Esophagus muscularis mucosa (tissue), 4 donors: ENCODE measurements around the gene NPBWR2. TPM values are rescaled to one million over a fixed set of nuclear protein-coding genes. Genes with fewer than 3 reads are reported as not detected.

Source experiments
- DNase-seq: peaks from one replicate; pipeline ENCODE4 v3.0.0-alpha.2; 2017; ENCODE audit errors: extremely low spot score
- H3K27ac ChIP-seq, 4 donors: fragments of 200-600 bp; sonication (generic); replicated peaks in 1 of 4; 1 replicate in 3 of 4; 2 replicates in 1 of 4; pipeline ENCODE4 v1.5.1; 2016 to 2019; ENCODE audit warnings: mild to moderate bottlenecking in 1 of 4
- H3K27me3 ChIP-seq, 4 donors: fragments of 200-600 bp; sonication (generic); one replicate each; pipeline versions ENCODE4 v1.5.1 to v1.6.0; 2016 to 2019
- H3K36me3 ChIP-seq, 4 donors: fragments of 200-600 bp; sonication (generic); one replicate each; pipeline ENCODE4 v1.5.1; 2016 to 2019
- H3K4me1 ChIP-seq, 4 donors: fragments of 200-600 bp; sonication (generic); one replicate each; pipeline ENCODE4 v1.5.1; 2016 to 2019
- H3K4me3 ChIP-seq, 4 donors: fragments of 200-600 bp; sonication (generic); 1 replicate in 2 of 4; 2 replicates in 2 of 4; pipeline ENCODE4 v1.5.1; 2016 to 2019; ENCODE audit warnings: mild to moderate bottlenecking in 4 of 4, moderate library complexity in 1 of 4
- H3K9me3 ChIP-seq, 4 donors: fragments of 200-600 bp; sonication (generic); 1 replicate in 3 of 4; 2 replicates in 1 of 4; pipeline ENCODE4 v1.5.1; 2016 to 2019
- EP300 ChIP-seq: sonication (generic); formaldehyde crosslinking; IDR thresholded peaks from one replicate; pipeline ENCODE4 v1.6.1; 2017; ENCODE audit warnings: antibody characterized with exemption
- POLR2A ChIP-seq: fragments of 450-650 bp; IDR thresholded peaks from one replicate; pipeline ENCODE4 v1.6.1; 2017; ENCODE audit warnings: antibody characterized with exemption, moderate library complexity, mild to moderate bottlenecking, low read depth
- POLR2AphosphoS5 ChIP-seq, 2 donors: sonication (generic); formaldehyde crosslinking; IDR thresholded peaks; one replicate each; pipeline ENCODE4 v1.6.1; 2017; ENCODE audit warnings: antibody characterized with exemption in 2 of 2
- WGBS: methylation state at CpG from one replicate; pipeline ENCODE4 v1.1.5; 2018; 5-methylcytosine and 5-hydroxymethylcytosine counted together
- intact Hi-C: fragments of 100-400 bp; cut with DNase I; formaldehyde crosslinking; loops from one replicate; pipeline ENCODE4 v1.15.1; 2023
- total RNA-seq, 4 donors: library from RNA; depleted of rRNA; stranded (reverse); fragments of >200 nt; gene quantifications; one replicate each; pipeline versions ENCODE4 v1.1.0 to v1.2.1, GENCODE V29; 2016
- TF ChIP-seq, protein P1 (sequence below), 3 experiments: fragments of 200-600 bp in 2 of 3; fragments of 450-650 bp in 1 of 3; sonication (generic) in 2 of 3; IDR thresholded peaks; one replicate each; pipeline ENCODE4 v1.5.1; 2017 to 2019; ENCODE audit warnings: antibody characterized with exemption in 3 of 3, mild to moderate bottlenecking in 2 of 3, moderate library complexity in 1 of 3

Gene NPBWR2
- total RNA-seq, 4 donors from 2014 or later = not detected

DNA sequence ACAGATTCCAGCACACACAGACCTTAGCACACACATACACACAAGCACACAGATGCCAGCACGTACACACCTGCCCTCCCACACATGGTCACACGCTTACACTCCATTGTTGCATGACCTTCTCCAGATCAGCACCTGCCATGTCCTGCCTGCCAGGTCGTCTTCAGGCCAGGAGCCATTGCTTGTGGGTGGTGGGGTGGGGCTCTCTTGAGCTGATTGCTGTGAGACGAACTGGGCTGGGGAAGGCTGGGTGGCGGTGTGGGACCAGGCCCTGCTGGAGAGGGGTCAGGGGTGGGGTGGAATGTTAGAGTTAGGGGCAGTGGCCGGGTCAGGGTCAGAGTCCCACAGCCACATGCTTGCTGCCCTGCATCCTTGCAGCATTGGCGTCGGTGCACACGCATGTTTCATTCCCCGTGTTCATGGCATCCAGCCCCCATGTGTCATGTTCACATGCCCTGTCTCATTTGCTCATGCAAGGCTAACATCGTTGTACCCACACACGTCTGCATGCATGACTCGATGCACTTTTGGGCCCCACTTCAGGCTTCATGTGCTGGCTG is 6.5 kb upstream of the NPBWR2 start:
- H3K27me3 ChIP-seq = peaks cover 0 to 9% (median 0%) of the 10 kb centered on the region in 4 donors

DNA sequence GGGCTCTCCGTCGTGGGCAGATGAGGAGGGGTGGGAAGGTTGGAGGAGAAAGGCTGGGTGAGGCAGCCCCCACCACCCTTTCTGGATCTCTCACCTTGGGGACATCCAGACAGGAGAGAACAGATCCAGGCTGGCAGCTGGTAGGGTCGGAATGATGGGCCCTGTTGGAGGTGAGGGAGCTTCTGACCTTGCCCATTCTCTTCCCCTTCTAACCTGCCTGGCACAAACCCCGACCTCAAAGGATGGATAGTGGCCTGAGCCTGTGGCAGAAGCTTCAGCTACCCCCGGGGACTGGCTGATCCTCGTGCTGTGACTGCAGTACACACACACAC is 6.0 kb upstream of the NPBWR2 start:
- no peak for DNase-seq
- intact Hi-C loops = no loop called here
- Histone ChIP-seq H3K27ac (no peak overlapping the region), H3K4me3 (no peak overlapping the region), H3K36me3 (no peaks in the 10 kb centered on the region), H3K9me3 (no peaks in the 10 kb centered on the region), H3K27me3 (peaks cover 0 to 11% (median 0%) of the 10 kb centered on the region in 4 donors), H3K4me1 (no peaks in the 10 kb centered on the region)
- 75% methylated on average over 6 of the region's 6 CpGs for WGBS
- no peak for TF ChIP-seq EP300
- TF ChIP-seq, protein P1, sequence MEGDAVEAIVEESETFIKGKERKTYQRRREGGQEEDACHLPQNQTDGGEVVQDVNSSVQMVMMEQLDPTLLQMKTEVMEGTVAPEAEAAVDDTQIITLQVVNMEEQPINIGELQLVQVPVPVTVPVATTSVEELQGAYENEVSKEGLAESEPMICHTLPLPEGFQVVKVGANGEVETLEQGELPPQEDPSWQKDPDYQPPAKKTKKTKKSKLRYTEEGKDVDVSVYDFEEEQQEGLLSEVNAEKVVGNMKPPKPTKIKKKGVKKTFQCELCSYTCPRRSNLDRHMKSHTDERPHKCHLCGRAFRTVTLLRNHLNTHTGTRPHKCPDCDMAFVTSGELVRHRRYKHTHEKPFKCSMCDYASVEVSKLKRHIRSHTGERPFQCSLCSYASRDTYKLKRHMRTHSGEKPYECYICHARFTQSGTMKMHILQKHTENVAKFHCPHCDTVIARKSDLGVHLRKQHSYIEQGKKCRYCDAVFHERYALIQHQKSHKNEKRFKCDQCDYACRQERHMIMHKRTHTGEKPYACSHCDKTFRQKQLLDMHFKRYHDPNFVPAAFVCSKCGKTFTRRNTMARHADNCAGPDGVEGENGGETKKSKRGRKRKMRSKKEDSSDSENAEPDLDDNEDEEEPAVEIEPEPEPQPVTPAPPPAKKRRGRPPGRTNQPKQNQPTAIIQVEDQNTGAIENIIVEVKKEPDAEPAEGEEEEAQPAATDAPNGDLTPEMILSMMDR (IDR thresholded peaks at IDR 0.05) = no peak
- no peak for TF ChIP-seq POLR2AphosphoS5 (IDR thresholded peaks at IDR 0.05)
- TF ChIP-seq POLR2A = no peak

More for the DNA sequence above, 6.5 kb upstream of the NPBWR2 start:
- Histone ChIP-seq H3K4me1 (no peaks in the 10 kb centered on the region), H3K4me3 (no peak overlapping the region), H3K9me3 (no peaks in the 10 kb centered on the region), H3K36me3 (no peaks in the 10 kb centered on the region), H3K27ac (no peak overlapping the region)
- TF ChIP-seq EP300 (no peak), POLR2AphosphoS5 (IDR thresholded peaks at IDR 0.05) (no peak), POLR2A (no peak)
- TF ChIP-seq, protein P1 (IDR thresholded peaks at IDR 0.05) = no peak
- intact Hi-C loops = no loop called here
- no peak for DNase-seq
- WGBS = 79% methylated on average over 10 of the region's 13 CpGs

DNA sequence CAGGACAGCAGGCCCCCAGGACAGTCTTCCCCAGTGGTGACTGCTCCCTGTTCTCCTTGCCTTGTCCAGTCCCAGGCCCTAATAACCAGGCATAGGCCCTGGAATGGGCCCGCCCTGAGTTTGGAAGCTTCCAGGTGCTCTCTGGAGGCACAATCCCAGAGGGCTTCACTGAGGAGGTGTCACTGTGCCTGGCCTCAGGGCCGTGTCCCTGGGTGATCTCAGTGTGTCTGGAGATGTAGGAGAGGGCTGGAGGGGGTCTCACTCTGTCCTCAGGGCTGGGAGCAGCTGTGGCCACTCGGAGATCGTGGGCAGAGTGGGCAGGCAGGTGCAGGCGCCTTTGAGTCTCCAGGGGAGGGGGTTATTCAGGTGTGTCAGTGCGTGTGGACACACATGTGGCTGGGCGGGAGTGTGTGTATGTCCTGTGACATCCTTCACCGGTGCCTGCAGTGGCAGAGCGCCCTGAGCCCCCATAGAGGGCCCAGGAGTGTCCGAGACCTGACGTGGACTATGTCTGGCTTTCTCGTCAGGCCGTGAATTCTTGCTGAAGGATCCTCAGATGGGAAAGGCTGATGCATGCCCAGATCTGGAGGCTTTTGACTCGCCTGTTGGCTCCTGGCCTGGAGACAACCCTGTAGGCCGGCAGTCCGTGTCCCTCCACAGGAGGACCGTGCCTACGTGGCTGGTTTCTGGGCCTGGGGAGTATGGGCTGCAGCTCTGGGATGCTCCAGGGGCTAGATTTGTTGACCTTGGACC is 5.5 kb upstream of the NPBWR2 start:
- Histone ChIP-seq H3K4me1 (no peaks in the 10 kb centered on the region), H3K4me3 (no peak overlapping the region), H3K9me3 (no peaks in the 10 kb centered on the region), H3K36me3 (no peaks in the 10 kb centered on the region), H3K27me3 (peaks cover 0 to 16% (median 0%) of the 10 kb centered on the region in 4 donors), H3K27ac (no peak overlapping the region)
- intact Hi-C loops = no loop called here
- 67% methylated on average over 16 of the region's 18 CpGs for WGBS
- no peak for TF ChIP-seq EP300
- no peak for DNase-seq

- intact Hi-C loops = no loop called here
- DNase-seq = no peak
- Histone ChIP-seq H3K4me3 (no peak overlapping the region), H3K27ac (no peak overlapping the region), H3K27me3 (peaks cover 0 to 23% (median 0%) of the 10 kb centered on the region in 4 donors), H3K36me3 (no peaks in the 10 kb centered on the region), H3K4me1 (no peaks in the 10 kb centered on the region), H3K9me3 (no peaks in the 10 kb centered on the region)
- TF ChIP-seq POLR2A = no peak
- TF ChIP-seq EP300 = no peak
- TF ChIP-seq, protein P1 (IDR thresholded peaks at IDR 0.05) = no peak
- TF ChIP-seq POLR2AphosphoS5 (IDR thresholded peaks at IDR 0.05) = no peak
- WGBS = 68% methylated on average over 14 of the region's 19 CpGs
These were observed 4.7 kb upstream of the NPBWR2 start for GRCh38 chr20:64111841-64112641.

GRCh38 chr20:64110411-64111068 is 3.2 kb upstream of the NPBWR2 start:
- TF ChIP-seq POLR2A = no peak
- TF ChIP-seq, protein P1 (IDR thresholded peaks at IDR 0.05) = no peak
- TF ChIP-seq EP300 = no peak
- no peak for TF ChIP-seq POLR2AphosphoS5 (IDR thresholded peaks at IDR 0.05)
- H3K9me3 ChIP-seq = no peaks in the 10 kb centered on the region
- DNase-seq = no peak
- no peaks in the 10 kb centered on the region for H3K36me3 ChIP-seq
- no peak overlapping the region for H3K27ac ChIP-seq
- no peaks in the 10 kb centered on the region for H3K4me1 ChIP-seq
- peaks cover 0 to 32% (median 0%) of the 10 kb centered on the region in 4 donors for H3K27me3 ChIP-seq
- intact Hi-C loops = no loop called here
- WGBS = 95% methylated on average over 4 of the region's 10 CpGs
- no peak overlapping the region for H3K4me3 ChIP-seq
